NCI-H2227 (cell line): ENCODE results near the gene UTP14A.
A peak's percentile ranks its signal among the peaks of the same experiment; 100 is the strongest.
"Not testable (repeated sequence)": the region's sequence is repeated elsewhere in the genome, so short reads cannot be mapped to it uniquely, and the experiment has no call there.

ENCODE experiments used
- DNase-seq: peaks from one replicate; lab custom pipeline; 2025; ENCODE audit not compliant: unreplicated experiment; lab: John Stamatoyannopoulos, UW

The UTP14A gene

GRCh38 chrX:129905787-129906580 lies at the start of gene UTP14A:
TSS of gene UTP14A (plus strand) at chrX:129906164. CDS start at chrX:129906211, 47 bp downstream.
- peak; percentile 98 for DNase-seq

DNA sequence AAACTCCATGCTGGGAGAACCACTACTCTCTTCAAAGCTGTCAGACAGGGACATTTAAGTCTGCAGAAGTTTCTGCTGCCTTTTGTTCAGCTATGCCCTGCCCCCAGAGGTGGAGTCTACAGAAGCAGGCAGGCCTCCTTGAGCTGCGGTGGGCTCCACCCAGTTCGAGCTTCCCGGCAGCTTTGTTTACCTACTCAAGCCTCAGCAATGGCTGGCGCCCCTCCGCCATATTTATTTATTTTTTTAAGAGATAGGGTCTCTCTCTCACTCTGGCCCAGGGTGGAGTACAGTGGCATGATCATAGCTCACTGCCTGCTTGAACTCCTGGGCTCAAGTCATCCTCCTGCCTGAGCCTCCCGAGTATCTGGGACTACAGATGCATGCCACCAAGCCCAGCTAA lies 46.8 kb upstream of the UTP14A start:
- not testable (repeated sequence) for DNase-seq

DNA sequence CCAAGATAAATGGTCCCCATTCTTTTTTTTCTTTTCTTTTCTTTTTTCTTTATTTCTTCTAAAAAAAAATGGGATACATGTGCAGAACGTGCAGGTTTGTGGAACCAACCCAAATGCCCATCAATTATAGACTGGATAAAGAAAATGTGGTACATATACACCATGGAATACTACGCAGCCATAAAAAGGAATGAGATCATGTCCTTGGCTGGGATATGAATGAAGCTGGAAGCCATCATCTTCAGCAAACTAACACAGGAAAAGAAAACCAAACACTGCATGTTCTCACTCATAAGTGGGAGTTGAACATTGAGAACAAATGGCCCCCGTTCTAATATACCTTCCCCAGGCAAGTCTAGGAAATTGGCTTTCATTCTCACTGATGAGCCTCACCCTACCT lies 39.6 kb upstream of the UTP14A start:
- not testable (repeated sequence) for DNase-seq

DNA sequence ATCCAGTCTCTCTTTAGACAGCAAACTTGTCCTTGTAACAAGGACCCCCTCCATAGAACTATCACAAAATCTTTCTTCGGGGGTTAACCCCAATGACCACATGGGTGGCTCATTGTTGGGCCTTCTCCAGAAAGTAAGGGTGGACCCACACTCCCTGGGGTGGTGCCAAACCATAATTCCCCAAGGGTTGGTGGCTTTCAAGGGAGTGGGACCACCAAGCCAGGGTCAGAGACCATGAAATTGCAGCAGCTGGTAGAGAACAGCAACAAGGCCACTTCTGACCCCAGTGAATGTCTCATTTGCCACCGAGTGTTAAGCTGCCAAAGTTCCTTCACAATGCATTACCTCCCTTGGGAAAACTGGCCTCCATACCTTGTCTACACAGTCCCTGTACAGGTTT lies 33.4 kb upstream of the UTP14A start:
- DNase-seq = no peak

DNA sequence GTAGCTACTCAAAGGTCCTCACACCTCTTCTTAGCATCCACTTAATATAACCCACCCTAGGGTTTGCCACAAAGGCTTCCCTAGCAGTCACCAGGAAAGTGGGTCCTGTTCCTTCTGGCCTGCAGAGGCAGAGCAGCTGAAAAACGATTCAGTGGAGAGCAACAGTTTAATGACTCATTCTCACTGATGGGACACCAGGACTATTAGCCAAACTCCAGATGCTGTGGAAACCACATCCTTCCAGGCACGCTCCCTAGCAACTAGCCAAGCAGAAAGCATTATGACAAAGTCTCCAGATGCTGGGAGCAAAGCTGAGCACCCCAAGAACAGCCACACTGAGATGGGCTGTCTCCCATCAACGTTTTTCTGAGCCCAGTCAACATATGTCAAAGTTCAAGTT lies 30.3 kb upstream of the UTP14A start:
- DNase-seq = no peak

DNA sequence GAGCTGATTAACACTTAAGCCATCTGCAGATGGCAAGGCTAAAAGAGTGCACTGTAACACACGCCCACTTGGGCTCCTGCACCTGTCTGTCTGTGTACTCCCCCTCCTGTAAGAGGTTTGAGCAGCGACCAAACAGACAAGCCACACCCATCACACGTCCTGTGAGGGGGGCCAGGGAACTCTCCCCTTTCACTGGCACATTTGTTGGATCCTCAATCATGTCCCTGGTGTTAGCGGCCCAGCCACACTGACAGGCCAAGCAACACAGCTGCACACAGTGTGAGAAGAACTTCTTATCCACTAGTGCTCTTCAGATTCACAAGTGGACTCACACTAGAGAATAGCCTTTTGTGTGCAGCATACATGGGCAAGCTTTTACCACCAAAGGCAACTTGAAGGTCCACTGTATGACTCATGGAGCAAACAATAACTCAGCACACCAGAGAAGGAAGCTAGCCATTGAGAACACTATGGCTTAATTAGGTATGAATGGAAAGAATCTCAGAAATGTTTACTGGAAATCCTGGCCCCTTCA lies 29.1 kb upstream of the UTP14A start:
- DNase-seq = no peak

DNA sequence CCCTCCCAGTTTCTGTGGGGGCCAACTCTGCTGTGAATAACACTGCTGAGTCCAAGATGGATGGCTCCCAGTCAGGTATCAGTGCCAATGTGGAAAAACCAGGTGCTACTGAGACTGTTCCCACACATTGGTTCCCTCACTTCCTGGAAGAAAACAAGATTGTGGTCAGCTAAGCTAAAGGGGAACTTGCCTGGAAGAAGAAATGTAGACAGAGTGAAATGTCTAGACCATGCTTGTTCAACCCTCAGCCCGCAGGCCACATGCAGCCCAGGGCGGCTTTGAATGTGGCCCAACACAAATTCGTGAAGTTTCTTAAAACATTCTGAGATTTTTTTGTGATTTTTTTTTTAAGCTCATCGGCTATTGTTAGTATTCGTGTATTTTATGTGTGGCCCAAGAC lies 28.6 kb upstream of the UTP14A start:
- DNase-seq = no peak

- DNase-seq = no peak
Measured at GRCh38 chrX:129900054-129900453, 5.9 kb upstream of the UTP14A start.

- no peak for DNase-seq
Measured at GRCh38 chrX:129908636-129909035, 2.7 kb downstream of the UTP14A start.

- peak; percentile 88 for DNase-seq
Measured at GRCh38 chrX:129925305-129926092, 19.5 kb downstream of the UTP14A start.

DNA sequence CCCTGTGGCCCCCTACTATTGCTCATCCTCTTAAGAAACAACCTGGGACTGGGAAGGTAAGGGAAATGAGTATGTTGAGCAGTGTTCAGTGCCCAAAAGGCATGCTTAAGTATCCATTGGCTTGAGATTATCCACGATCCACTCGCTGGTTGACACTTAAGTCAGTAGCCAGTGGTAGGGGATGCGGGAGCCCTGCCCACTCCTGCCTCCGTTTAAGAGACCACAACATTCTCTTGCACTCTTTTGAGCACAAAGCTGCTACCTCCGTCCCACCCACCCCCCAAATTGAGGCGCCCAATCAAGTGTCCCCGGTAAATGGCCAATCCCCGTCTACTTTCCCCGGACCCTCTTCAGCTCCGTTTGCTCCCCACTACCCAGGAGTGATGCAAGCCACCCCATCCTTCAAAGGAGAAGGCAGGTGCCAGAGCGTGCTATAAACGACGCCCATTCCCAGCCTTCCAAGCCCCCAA lies 25.0 kb downstream of the UTP14A start:
- DNase-seq = no peak

DNA sequence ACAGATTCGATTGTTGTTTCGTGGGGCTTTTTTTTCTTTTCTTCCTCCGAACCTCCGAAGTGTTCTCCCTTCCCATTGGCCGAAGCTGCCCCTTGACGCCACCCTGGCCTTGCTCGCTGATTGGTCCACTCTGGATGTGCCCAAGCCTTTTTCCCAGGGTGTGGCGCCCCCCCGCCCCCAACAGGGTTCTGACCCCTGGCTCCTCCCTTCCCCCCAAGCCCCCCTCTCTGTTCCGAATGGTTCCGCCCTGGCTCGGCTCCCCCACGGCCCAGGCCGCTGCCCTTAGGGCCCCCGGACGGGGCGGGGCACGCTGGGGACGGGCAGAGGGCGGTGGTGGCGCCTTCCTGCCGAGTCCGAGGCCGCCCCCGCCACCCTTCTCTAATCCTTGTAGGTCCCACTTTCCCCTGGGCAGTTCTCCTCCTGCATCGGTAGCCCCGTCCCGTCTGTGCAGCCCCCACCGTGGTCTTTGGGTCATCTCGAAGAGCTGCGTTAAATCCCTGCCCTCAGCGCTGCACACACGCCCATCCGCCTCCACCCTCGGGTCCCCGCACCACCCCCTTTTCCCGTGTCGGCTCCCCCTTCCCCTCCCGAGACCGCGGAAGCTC lies 25.5 kb downstream of the UTP14A start:
- DNase-seq = peak; percentile 95

DNA sequence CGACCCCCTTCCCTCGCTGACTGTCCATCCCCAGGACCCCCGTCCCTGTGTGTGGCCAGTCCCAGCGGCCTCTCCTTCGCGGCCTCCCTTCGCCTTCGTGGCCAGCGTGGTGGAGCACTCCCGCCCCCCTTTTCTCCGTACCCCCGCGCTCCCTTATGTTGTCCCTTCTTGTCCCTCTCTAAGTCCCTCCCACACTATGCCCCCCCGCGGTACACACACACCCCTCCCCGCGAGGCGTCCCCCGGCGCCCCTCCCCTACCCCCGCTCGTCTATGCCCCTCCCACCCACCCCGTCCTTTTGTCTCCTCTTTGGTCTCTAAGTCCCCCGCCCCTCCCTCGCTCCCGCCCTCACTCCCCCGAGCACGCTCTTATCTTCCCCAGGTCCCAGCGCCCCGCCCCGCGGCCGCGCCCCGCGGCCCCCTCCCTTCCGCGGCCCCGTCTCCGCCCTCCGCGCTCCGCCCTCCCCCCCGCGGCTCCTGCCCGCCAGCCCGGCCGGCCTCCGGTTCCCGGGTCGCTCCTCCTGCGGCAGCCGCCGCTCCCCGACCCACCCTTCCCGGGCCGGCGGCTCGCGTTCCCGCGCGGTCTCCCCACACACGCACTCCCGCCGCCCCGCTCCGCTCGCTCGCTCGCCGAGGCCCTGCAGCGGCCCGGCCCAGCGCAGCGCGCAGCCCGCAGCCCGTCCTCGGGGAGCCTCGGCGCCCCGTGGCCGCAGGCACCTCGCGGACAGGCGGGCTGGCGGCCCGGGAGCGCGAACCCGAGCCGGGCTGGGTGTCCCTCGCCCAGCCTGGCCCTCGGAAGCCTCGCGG lies 26.3 kb downstream of the UTP14A start:
- peak; percentile 94 for DNase-seq

GRCh38 chrX:129932821-129933321 lies 26.9 kb downstream of the UTP14A start:
- peak; percentile 67 for DNase-seq

- DNase-seq = no peak
Measured at GRCh38 chrX:129933700-129934099, 27.7 kb downstream of the UTP14A start.

DNA sequence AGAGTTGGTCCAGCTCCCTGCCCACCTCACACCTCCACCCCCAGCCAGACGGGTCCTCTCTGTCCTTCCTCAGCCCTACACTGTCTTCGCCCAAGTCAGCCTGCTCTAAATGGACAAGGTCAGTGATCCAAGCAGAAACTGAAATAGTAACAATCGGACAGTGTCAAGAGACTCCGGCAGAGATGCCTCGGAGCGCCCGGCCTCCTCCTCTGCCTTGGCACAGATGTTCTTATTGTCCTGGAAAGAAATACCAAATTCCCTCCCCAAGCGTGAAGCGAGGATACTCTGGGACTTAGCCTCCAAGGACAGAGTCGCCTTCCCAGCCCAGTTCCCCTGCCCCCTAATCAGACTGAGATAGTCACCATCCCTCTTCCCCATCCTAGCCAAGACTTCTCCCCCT lies 28.5 kb downstream of the UTP14A start:
- DNase-seq = no peak

GRCh38 chrX:129934952-129935351 lies 29.0 kb downstream of the UTP14A start:
- DNase-seq = no peak

GRCh38 chrX:129938081-129938480 lies 32.1 kb downstream of the UTP14A start:
- no peak for DNase-seq

- DNase-seq = peak; percentile 68
Measured at GRCh38 chrX:129939986-129940385, 34.0 kb downstream of the UTP14A start.

DNA sequence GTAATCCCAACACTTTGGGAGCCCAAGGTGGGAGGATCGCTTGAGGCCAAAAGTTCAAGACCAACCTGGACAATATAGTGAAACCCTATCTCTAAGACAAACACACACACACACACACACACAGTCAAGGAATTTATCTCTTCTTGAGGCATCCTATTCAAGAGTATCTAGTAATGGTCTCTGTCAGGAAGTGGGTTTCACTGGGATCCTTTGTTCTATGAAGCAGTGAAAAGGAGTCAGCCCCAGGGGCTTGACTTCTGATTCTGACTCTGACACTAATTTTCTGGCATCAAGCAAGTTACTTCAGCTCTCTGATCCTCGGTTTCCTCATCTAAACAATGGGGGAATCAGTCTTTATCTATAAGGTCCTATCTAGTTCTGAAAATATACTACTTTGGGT lies 34.8 kb downstream of the UTP14A start:
- DNase-seq = no peak
